WTC11 (cell line): ENCODE data around the gene KCNMA1. TPM values are rescaled to one million over a fixed set of nuclear protein-coding genes. Genes with fewer than 3 reads are reported as not detected.

Experiments used
- ATAC-seq: fragments of 200-7000 bp; cut with Tn5 transposase; 2 replicates; pipeline ENCODE4 v1.10.0; 2021; ENCODE audit warnings: mild to moderate bottlenecking, moderate library complexity
- CTCF ChIA-PET: fragments of 300-600 bp; sonication (Branson Sonifier 250); formaldehyde crosslinking; loops from one replicate; lab custom pipeline; 2021; ENCODE audit warnings: antibody characterized with exemption; lab: Charles Lee
- POLR2A ChIA-PET: fragments of 350-600 bp; sonication (Branson Sonifier 250); formaldehyde crosslinking; loops from one replicate; lab custom pipeline; 2021; ENCODE audit warnings: antibody characterized with exemption; lab: Charles Lee
- DNase-seq: peaks from one replicate; pipeline ENCODE4 v3.0.0; 2021; ENCODE audit warnings: low spot score
- H3K27ac Mint-ChIP-seq: 2 replicates; pipeline ENCODE4 v1.8.0; 2021; ENCODE audit warnings: mixed read lengths
- H3K27me3 Mint-ChIP-seq: 2 replicates; pipeline ENCODE4 v1.8.0; 2021; ENCODE audit warnings: low read depth, mild to moderate bottlenecking, moderate library complexity, mixed read lengths
- H3K36me3 Mint-ChIP-seq: 2 replicates; pipeline ENCODE4 v1.8.0; 2021; ENCODE audit warnings: mixed read lengths
- H3K4me1 Mint-ChIP-seq: 2 replicates; pipeline ENCODE4 v1.8.0; 2022; ENCODE audit warnings: mixed read lengths
- H3K4me3 Mint-ChIP-seq: 2 replicates; pipeline ENCODE4 v1.8.0; 2021; ENCODE audit warnings: mild to moderate bottlenecking, moderate library complexity, mixed read lengths
- H3K9me3 Mint-ChIP-seq: 2 replicates; pipeline ENCODE4 v1.8.0; 2021; ENCODE audit warnings: mixed read lengths
- ATF1 ChIP-seq: sonication (generic); formaldehyde crosslinking; IDR thresholded peaks from 2 replicates; pipeline ENCODE4 v1.8.1; 2023; ENCODE audit warnings: mild to moderate bottlenecking, moderate library complexity, missing genetic modification reagents
- ATF3 ChIP-seq: sonication (generic); formaldehyde crosslinking; conservative IDR thresholded peaks from 2 replicates; pipeline ENCODE4 v1.8.1; 2022; ENCODE audit warnings: mild to moderate bottlenecking, missing genetic modification reagents
- CBFB ChIP-seq: sonication (generic); formaldehyde crosslinking; IDR thresholded peaks from 2 replicates; pipeline ENCODE4 v1.8.1; 2022; ENCODE audit warnings: mild to moderate bottlenecking, low read depth, missing genetic modification reagents
- ELF4 ChIP-seq: sonication (generic); formaldehyde crosslinking; IDR thresholded peaks from 2 replicates; pipeline ENCODE4 v1.8.1; 2022; ENCODE audit warnings: low read depth, mild to moderate bottlenecking, moderate library complexity, missing genetic modification reagents
- FOXJ3 ChIP-seq: sonication (generic); formaldehyde crosslinking; IDR thresholded peaks from 2 replicates; pipeline ENCODE4 v1.9.0; 2021; ENCODE audit warnings: missing genetic modification reagents, mild to moderate bottlenecking, borderline replicate concordance
- GTF2I ChIP-seq: fragments of 250-450 bp; sonication (Bioruptor Pico); conservative IDR thresholded peaks from 2 replicates; pipeline ENCODE4 v1.4.0; 2021; ENCODE audit warnings: mild to moderate bottlenecking
- IRF1 ChIP-seq: sonication (generic); formaldehyde crosslinking; IDR thresholded peaks from 2 replicates; pipeline ENCODE4 v1.8.0; 2023; ENCODE audit warnings: missing genetic modification reagents
- JAZF1 ChIP-seq: fragments of 250-450 bp; sonication (Bioruptor Pico); IDR thresholded peaks from 2 replicates; pipeline ENCODE4 v1.9.0; 2021; ENCODE audit warnings: moderate library complexity, mild to moderate bottlenecking, inconsistent platforms
- MLX ChIP-seq: sonication (generic); formaldehyde crosslinking; IDR thresholded peaks from 2 replicates; pipeline ENCODE4 v1.8.1; 2023; ENCODE audit warnings: mild to moderate bottlenecking, missing genetic modification reagents, moderate library complexity
- MYBL2 ChIP-seq: sonication (generic); formaldehyde crosslinking; IDR thresholded peaks from 2 replicates; pipeline ENCODE4 v1.8.1; 2023; ENCODE audit warnings: mild to moderate bottlenecking, moderate library complexity, missing genetic modification reagents
- NFATC4 ChIP-seq: fragments of 250-450 bp; sonication (Bioruptor Pico); IDR thresholded peaks from 2 replicates; pipeline ENCODE4 v1.9.0; 2021; ENCODE audit warnings: mild to moderate bottlenecking
- OVOL2 ChIP-seq: fragments of 250-450 bp; sonication (Bioruptor Pico); IDR thresholded peaks from 2 replicates; pipeline ENCODE4 v1.9.0; 2021; ENCODE audit warnings: mild to moderate bottlenecking, borderline replicate concordance
- SOX15 ChIP-seq: fragments of 250-450 bp; sonication (Bioruptor Pico); IDR thresholded peaks from 2 replicates; pipeline ENCODE4 v1.9.0; 2021; ENCODE audit warnings: mild to moderate bottlenecking
- STAT6 ChIP-seq: sonication (generic); formaldehyde crosslinking; conservative IDR thresholded peaks from 2 replicates; pipeline ENCODE4 v1.8.1; 2023; ENCODE audit warnings: mild to moderate bottlenecking, low read depth, missing genetic modification reagents, moderate library complexity
- TEAD1 ChIP-seq: sonication (generic); formaldehyde crosslinking; IDR thresholded peaks from 2 replicates; pipeline ENCODE4 v1.8.0; 2022; ENCODE audit warnings: mild to moderate bottlenecking, missing genetic modification reagents
- TP53 ChIP-seq: sonication (generic); formaldehyde crosslinking; IDR thresholded peaks from 2 replicates; pipeline ENCODE4 v1.8.1; 2023; ENCODE audit warnings: mild to moderate bottlenecking, missing genetic modification reagents
- ZBTB21 ChIP-seq: sonication (generic); formaldehyde crosslinking; IDR thresholded peaks from 2 replicates; pipeline ENCODE4 v1.8.1; 2023; ENCODE audit warnings: mild to moderate bottlenecking, missing genetic modification reagents, borderline replicate concordance
- ZMAT4 ChIP-seq: fragments of 250-450 bp; sonication (Bioruptor Pico); IDR thresholded peaks from 2 replicates; pipeline ENCODE4 v1.9.0; 2021; ENCODE audit warnings: mild to moderate bottlenecking
- ZNF423 ChIP-seq: fragments of 250-450 bp; sonication (Bioruptor Pico); IDR thresholded peaks from 2 replicates; pipeline ENCODE4 v2.1.2; 2022; ENCODE audit warnings: mild to moderate bottlenecking, moderate library complexity
- ZNF532 ChIP-seq: fragments of 250-450 bp; sonication (Bioruptor Pico); IDR thresholded peaks from 2 replicates; pipeline ENCODE4 v1.9.0; 2021; ENCODE audit warnings: mild to moderate bottlenecking, borderline replicate concordance
- ZSCAN18 ChIP-seq: fragments of 250-450 bp; sonication (Bioruptor Pico); IDR thresholded peaks from 2 replicates; pipeline ENCODE4 v2.1.2; 2022; ENCODE audit warnings: mild to moderate bottlenecking, moderate library complexity
- total RNA-seq: library from RNA; stranded (reverse); gene quantifications from 3 replicates; pipeline ENCODE4 v1.2.3, GENCODE V29; 2021

Gene KCNMA1
- total RNA-seq, 1 experiment from 2014 or later = 7.3 TPM

- TF ChIP-seq ZNF532 (CRISPR knock-in tag) (no peak), JAZF1 (CRISPR knock-in tag) (no peak), CBFB (no peak), TP53 (CRISPR knock-in tag) (no peak), ZSCAN18 (CRISPR knock-in tag) (no peak), ZMAT4 (CRISPR knock-in tag) (no peak), ATF3 (CRISPR knock-in tag) (no peak), GTF2I (CRISPR knock-in tag) (no peak), STAT6 (CRISPR knock-in tag) (no peak), ZBTB21 (CRISPR knock-in tag) (no peak), TEAD1 (no peak)
These were observed 540.0 kb downstream of the KCNMA1 start (continued) for GRCh38 chr10:77097625-77098024.

- Mint-ChIP-seq H3K9me3 (no peaks in the 10 kb centered on the region; the same call in 1 of the 2 replicates), H3K36me3 (no peaks in the 10 kb centered on the region), H3K4me1 (no peaks in the 10 kb centered on the region), H3K27ac (no peak overlapping the region), H3K27me3 (no peaks in the 10 kb centered on the region; the same call in 1 of the 2 replicates), H3K4me3 (no peak overlapping the region)
- POLR2A ChIA-PET = no interaction called here
- no peak for ATAC-seq
- no peak for DNase-seq
- CTCF ChIA-PET = no interaction called here
- TF ChIP-seq ELF4 (no peak), MLX (no peak), FOXJ3 (CRISPR knock-in tag) (no peak), ZNF423 (no peak), TEAD1 (no peak), ATF1 (CRISPR knock-in tag) (no peak), JAZF1 (CRISPR knock-in tag) (no peak), STAT6 (CRISPR knock-in tag) (no peak), SOX15 (CRISPR knock-in tag) (no peak), IRF1 (CRISPR knock-in tag) (no peak), OVOL2 (CRISPR knock-in tag) (no peak), NFATC4 (no peak), MYBL2 (CRISPR knock-in tag) (no peak)
These were observed 544.5 kb downstream of the KCNMA1 start for GRCh38 chr10:77093126-77093525.
